ENCODE data around the gene PHF19. TPM values are rescaled to one million over a fixed set of nuclear protein-coding genes. Genes with fewer than 3 reads are reported as not detected.

PHF19 gene
- total and polyA plus RNA-seq, 10 of the 15 experiments (the other 5 are each of a cell fraction or from before 2014, with no cell fraction given) = 26.0 to 133 (median 87.7) TPM

DNA sequence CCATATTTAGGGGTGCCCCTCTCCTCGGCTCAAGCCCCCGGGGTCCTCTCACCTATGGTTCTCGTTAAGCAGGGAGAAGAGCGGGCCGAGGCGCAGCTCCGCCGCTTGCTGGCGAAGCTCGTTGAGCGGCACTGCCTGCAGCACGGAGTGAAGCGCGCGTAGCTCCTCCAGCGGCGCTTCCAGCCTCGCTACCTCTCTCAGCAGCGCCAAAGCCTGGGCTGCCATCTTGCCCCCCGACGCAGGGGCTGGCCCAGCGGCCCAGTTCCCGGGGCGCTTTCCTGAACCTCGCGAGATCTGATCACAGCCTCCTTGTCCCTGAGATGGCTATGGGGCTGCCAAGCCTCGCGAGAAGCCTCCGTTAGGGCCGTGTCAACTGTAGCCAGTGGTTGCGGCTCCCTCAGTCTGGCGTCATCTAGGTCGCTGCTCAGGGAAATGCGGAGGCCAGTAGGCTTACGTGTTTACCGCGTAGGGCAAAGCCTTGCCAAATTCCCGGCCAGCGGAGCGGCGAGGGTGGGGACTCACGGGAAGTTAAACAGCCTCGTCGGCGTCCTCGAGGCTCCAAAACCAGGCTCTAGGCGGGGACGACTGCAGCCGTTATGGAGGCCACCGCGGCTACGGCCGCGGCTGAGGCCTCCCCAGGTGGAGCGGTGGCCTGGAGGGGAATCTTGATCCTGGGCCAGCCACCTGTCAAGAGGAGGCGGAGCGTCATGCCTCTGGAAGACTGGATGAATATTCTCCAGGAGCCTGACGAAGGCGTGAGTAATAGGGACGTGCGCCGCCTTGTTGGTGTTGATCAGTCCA lies 34.1 kb downstream of the PHF19 start, which contains the start of gene PSMD5 (continued):
- TF ChIP-seq, protein P1, sequence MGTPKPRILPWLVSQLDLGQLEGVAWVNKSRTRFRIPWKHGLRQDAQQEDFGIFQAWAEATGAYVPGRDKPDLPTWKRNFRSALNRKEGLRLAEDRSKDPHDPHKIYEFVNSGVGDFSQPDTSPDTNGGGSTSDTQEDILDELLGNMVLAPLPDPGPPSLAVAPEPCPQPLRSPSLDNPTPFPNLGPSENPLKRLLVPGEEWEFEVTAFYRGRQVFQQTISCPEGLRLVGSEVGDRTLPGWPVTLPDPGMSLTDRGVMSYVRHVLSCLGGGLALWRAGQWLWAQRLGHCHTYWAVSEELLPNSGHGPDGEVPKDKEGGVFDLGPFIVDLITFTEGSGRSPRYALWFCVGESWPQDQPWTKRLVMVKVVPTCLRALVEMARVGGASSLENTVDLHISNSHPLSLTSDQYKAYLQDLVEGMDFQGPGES (IDR thresholded peaks at IDR 0.05) = no peak
- TF ChIP-seq TAF1 (IDR thresholded peaks at IDR 0.05; ENCODE audit: borderline replicate concordance, low read depth, low read length) = peak; percentile 96
- TF ChIP-seq CREB1 (IDR thresholded peaks at IDR 0.05; ENCODE audit: low read depth) = peak; percentile 95
- TF ChIP-seq NFYB (IDR thresholded peaks at IDR 0.05; ENCODE audit: insufficient read depth, low read depth, low read length) = no peak
- TF ChIP-seq RCOR1 (conservative IDR thresholded peaks at IDR 0.05; ENCODE audit: low read depth, low read length) = peak; percentile 99
- TF ChIP-seq YBX1 (IDR thresholded peaks at IDR 0.05) = no peak
- 0 out of 2 replicates have a peak, but pooled peaks have one; percentile 5 for TF ChIP-seq PAX5 (IDR thresholded peaks at IDR 0.05; ENCODE audit: borderline replicate concordance, low read depth, low read length)
- TF ChIP-seq TBL1XR1 (IDR thresholded peaks at IDR 0.05; ENCODE audit: low read depth, low read length) = peak; percentile 58; the same call in 1 of the 2 replicates
- TF ChIP-seq KAT2A (conservative IDR thresholded peaks at IDR 0.05; ENCODE audit: control insufficient read depth, low read depth, low read length) = no peak
- no peak for TF ChIP-seq SRF (IDR thresholded peaks at IDR 0.05; ENCODE audit: low read depth in 2 of 2, low read length in 2 of 2)
- TF ChIP-seq RUNX3 (IDR thresholded peaks at IDR 0.05; ENCODE audit: low read length) = peak; percentile 66
- TF ChIP-seq NFYA (IDR thresholded peaks at IDR 0.05; ENCODE audit: borderline replicate concordance, low read depth, low read length) = no peak
- no peak for TF ChIP-seq WRNIP1 (IDR thresholded peaks at IDR 0.05; ENCODE audit: borderline replicate concordance, low read depth, low read length)
- TF ChIP-seq, protein P2, sequence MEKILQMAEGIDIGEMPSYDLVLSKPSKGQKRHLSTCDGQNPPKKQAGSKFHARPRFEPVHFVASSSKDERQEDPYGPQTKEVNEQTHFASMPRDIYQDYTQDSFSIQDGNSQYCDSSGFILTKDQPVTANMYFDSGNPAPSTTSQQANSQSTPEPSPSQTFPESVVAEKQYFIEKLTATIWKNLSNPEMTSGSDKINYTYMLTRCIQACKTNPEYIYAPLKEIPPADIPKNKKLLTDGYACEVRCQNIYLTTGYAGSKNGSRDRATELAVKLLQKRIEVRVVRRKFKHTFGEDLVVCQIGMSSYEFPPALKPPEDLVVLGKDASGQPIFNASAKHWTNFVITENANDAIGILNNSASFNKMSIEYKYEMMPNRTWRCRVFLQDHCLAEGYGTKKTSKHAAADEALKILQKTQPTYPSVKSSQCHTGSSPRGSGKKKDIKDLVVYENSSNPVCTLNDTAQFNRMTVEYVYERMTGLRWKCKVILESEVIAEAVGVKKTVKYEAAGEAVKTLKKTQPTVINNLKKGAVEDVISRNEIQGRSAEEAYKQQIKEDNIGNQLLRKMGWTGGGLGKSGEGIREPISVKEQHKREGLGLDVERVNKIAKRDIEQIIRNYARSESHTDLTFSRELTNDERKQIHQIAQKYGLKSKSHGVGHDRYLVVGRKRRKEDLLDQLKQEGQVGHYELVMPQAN (conservative IDR thresholded peaks at IDR 0.05) = peak; percentile 55
- 0 out of 2 replicates have a peak, but pooled peaks have one; percentile 50 for TF ChIP-seq TARDBP (IDR thresholded peaks at IDR 0.05; ENCODE audit: borderline replicate concordance)
- TF ChIP-seq NR2C1 (IDR thresholded peaks at IDR 0.05) = no peak
- TF ChIP-seq KLF5 (IDR thresholded peaks at IDR 0.05; ENCODE audit: partially characterized antibody) = no peak
- peak; percentile 94 for TF ChIP-seq PML (IDR thresholded peaks at IDR 0.05; ENCODE audit: low read length)
- no peak for TF ChIP-seq ZNF24 (IDR thresholded peaks at IDR 0.05)
- peak; percentile 71 for TF ChIP-seq IKZF1 (conservative IDR thresholded peaks at IDR 0.05)
- TF ChIP-seq, protein P3, sequence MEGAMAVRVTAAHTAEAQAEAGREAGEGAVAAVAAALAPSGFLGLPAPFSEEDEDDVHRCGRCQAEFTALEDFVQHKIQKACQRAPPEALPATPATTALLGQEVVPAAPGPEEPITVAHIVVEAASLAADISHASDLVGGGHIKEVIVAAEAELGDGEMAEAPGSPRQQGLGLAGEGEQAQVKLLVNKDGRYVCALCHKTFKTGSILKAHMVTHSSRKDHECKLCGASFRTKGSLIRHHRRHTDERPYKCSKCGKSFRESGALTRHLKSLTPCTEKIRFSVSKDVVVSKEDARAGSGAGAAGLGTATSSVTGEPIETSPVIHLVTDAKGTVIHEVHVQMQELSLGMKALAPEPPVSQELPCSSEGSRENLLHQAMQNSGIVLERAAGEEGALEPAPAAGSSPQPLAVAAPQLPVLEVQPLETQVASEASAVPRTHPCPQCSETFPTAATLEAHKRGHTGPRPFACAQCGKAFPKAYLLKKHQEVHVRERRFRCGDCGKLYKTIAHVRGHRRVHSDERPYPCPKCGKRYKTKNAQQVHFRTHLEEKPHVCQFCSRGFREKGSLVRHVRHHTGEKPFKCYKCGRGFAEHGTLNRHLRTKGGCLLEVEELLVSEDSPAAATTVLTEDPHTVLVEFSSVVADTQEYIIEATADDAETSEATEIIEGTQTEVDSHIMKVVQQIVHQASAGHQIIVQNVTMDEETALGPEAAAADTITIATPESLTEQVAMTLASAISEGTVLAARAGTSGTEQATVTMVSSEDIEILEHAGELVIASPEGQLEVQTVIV (IDR thresholded peaks at IDR 0.05; ENCODE audit: borderline replicate concordance, partially characterized antibody) = no peak
- TF ChIP-seq CBX5 (IDR thresholded peaks at IDR 0.05; ENCODE audit: low read depth) = no peak
- TF ChIP-seq DPF2 (IDR thresholded peaks at IDR 0.05) = no peak
- no peak for TF ChIP-seq RBBP5 (conservative IDR thresholded peaks at IDR 0.05)
- TF ChIP-seq MXI1 (IDR thresholded peaks at IDR 0.05; ENCODE audit: low read depth, low read length) = peak; percentile 65; the same call in 1 of the 2 replicates
- peak; percentile 89 for TF ChIP-seq CREM (IDR thresholded peaks at IDR 0.05; ENCODE audit: low read depth)
- TF ChIP-seq EGR1 (IDR thresholded peaks at IDR 0.05; ENCODE audit: borderline replicate concordance in 1 of 2, low read depth in 2 of 2, low read length in 2 of 2) = peak in 1 of 2 experiments; percentile 37; a peak in 1 of 3 replicates

Measured in GM12878 (cell line).